ENCODE data around the gene USP25.
"Not testable (repeated sequence)": the region's sequence is repeated elsewhere in the genome, so short reads cannot be mapped to it uniquely, and the experiment has no call there.

USP25 gene

GRCh38 chr21:15732996-15733329, 3.2 kb downstream of the USP25 start:
- Histone ChIP-seq H2BK15ac (replicated peaks; ENCODE audit: low read depth) (no peak overlapping the region), H3K56ac (ENCODE audit: low read length) (no peak overlapping the region), H3K4me2 (ENCODE audit: low read length) (no peak overlapping the region), H3K4me1 (ENCODE audit: control insufficient read depth, low read depth, low read length) (no peaks in the 10 kb centered on the region), H3K4ac (ENCODE audit: low read depth, low read length) (no peak overlapping the region), H3K27ac (ENCODE audit: low read depth, low read length) (no peak overlapping the region), H3K36me3 (ENCODE audit: control insufficient read depth, insufficient read depth, low read length) (no peaks in the 10 kb centered on the region), H3K18ac (ENCODE audit: low read length) (no peak overlapping the region), H2BK120ac (ENCODE audit: low read depth, low read length) (no peak overlapping the region), H3K79me2 (ENCODE audit: control insufficient read depth, insufficient read depth, low read length) (peaks cover 38% of the 10 kb centered on the region), H3K79me1 (ENCODE audit: low read length) (no peaks in the 10 kb centered on the region), H4K8ac (ENCODE audit: low read depth, low read length) (no peak overlapping the region), H3K9ac (ENCODE audit: low read length) (no peak overlapping the region), H3K27me3 (ENCODE audit: insufficient read depth, low read length, poor library complexity) (no peaks in the 10 kb centered on the region), H3K4me3 (ENCODE audit: low read length) (no peak overlapping the region), H2BK5ac (ENCODE audit: low read length) (no peak overlapping the region), H2AK5ac (ENCODE audit: low read length) (no peak overlapping the region), H3K23ac (ENCODE audit: low read length) (no peak overlapping the region), H4K5ac (ENCODE audit: low read length) (no peak overlapping the region)
- no CpG with 5 or more reads among the region's 3 CpGs for WGBS (ENCODE audit: extremely low coverage, insufficient coverage, low lambda C conversion rate)
- DNase-seq, result no peak

GRCh38 chr21:15735409-15735808, 5.6 kb downstream of the USP25 start:
- Histone ChIP-seq H3K56ac (ENCODE audit: low read length) (no peak overlapping the region), H4K5ac (ENCODE audit: low read length) (no peak overlapping the region), H3K9ac (ENCODE audit: low read length) (no peak overlapping the region), H4K8ac (ENCODE audit: low read depth, low read length) (no peak overlapping the region), H3K4me1 (ENCODE audit: control insufficient read depth, low read depth, low read length) (peaks cover 5% of the 10 kb centered on the region), H2BK15ac (replicated peaks; ENCODE audit: low read depth) (no peak overlapping the region), H3K79me1 (ENCODE audit: low read length) (peaks cover 3% of the 10 kb centered on the region), H2BK5ac (ENCODE audit: low read length) (no peak overlapping the region), H2AK5ac (ENCODE audit: low read length) (no peak overlapping the region), H3K4me2 (ENCODE audit: low read length) (no peak overlapping the region), H3K4me3 (ENCODE audit: low read length) (no peak overlapping the region), H3K4ac (ENCODE audit: low read depth, low read length) (no peak overlapping the region), H3K36me3 (ENCODE audit: control insufficient read depth, insufficient read depth, low read length) (no peaks in the 10 kb centered on the region), H3K79me2 (ENCODE audit: control insufficient read depth, insufficient read depth, low read length) (peaks cover 52% of the 10 kb centered on the region), H3K23ac (ENCODE audit: low read length) (no peak overlapping the region), H2BK120ac (ENCODE audit: low read depth, low read length) (no peak overlapping the region), H3K27me3 (ENCODE audit: insufficient read depth, low read length, poor library complexity) (no peaks in the 10 kb centered on the region), H3K27ac (ENCODE audit: low read depth, low read length) (no peak overlapping the region), H3K18ac (ENCODE audit: low read length) (no peak overlapping the region)
- peak; percentile 41 for DNase-seq
- no CpG with 5 or more reads among the region's 2 CpGs for WGBS (ENCODE audit: extremely low coverage, insufficient coverage, low lambda C conversion rate)

GRCh38 chr21:15735931-15736330, 6.1 kb downstream of the USP25 start:
- H2BK120ac ChIP-seq (ENCODE audit: low read depth, low read length); H3K56ac ChIP-seq (ENCODE audit: low read length); H3K4me1 ChIP-seq (ENCODE audit: control insufficient read depth, low read depth, low read length); H3K18ac ChIP-seq (ENCODE audit: low read length); H3K23ac ChIP-seq (ENCODE audit: low read length); H3K27me3 ChIP-seq (ENCODE audit: insufficient read depth, low read length, poor library complexity); H3K4ac ChIP-seq (ENCODE audit: low read depth, low read length); H3K4me2 ChIP-seq (ENCODE audit: low read length); H3K4me3 ChIP-seq (ENCODE audit: low read length); H2AK5ac ChIP-seq (ENCODE audit: low read length); H2BK15ac ChIP-seq (replicated peaks; ENCODE audit: low read depth); H4K5ac ChIP-seq (ENCODE audit: low read length); H3K9ac ChIP-seq (ENCODE audit: low read length); H3K27ac ChIP-seq (ENCODE audit: low read depth, low read length); H4K8ac ChIP-seq (ENCODE audit: low read depth, low read length); H3K79me1 ChIP-seq (ENCODE audit: low read length); H2BK5ac ChIP-seq (ENCODE audit: low read length); H3K36me3 ChIP-seq (ENCODE audit: control insufficient read depth, insufficient read depth, low read length); DNase-seq: not testable (repeated sequence)
- peaks cover 52% of the 10 kb centered on the region for H3K79me2 ChIP-seq (ENCODE audit: control insufficient read depth, insufficient read depth, low read length)
- no CpG with 5 or more reads among the region's 4 CpGs for WGBS (ENCODE audit: extremely low coverage, insufficient coverage, low lambda C conversion rate)

- not testable (repeated sequence) for H2BK5ac ChIP-seq (ENCODE audit: low read length); H3K23ac ChIP-seq (ENCODE audit: low read length); H4K5ac ChIP-seq (ENCODE audit: low read length); H2AK5ac ChIP-seq (ENCODE audit: low read length); H3K9ac ChIP-seq (ENCODE audit: low read length); H3K4me2 ChIP-seq (ENCODE audit: low read length); H3K4ac ChIP-seq (ENCODE audit: low read depth, low read length); H4K8ac ChIP-seq (ENCODE audit: low read depth, low read length); H3K36me3 ChIP-seq (ENCODE audit: control insufficient read depth, insufficient read depth, low read length); H3K27ac ChIP-seq (ENCODE audit: low read depth, low read length); H2BK120ac ChIP-seq (ENCODE audit: low read depth, low read length); H3K4me3 ChIP-seq (ENCODE audit: low read length); H3K27me3 ChIP-seq (ENCODE audit: insufficient read depth, low read length, poor library complexity); H3K56ac ChIP-seq (ENCODE audit: low read length); H2BK15ac ChIP-seq (replicated peaks; ENCODE audit: low read depth)
- Histone ChIP-seq H3K79me1 (ENCODE audit: low read length) (peaks cover 13% of the 10 kb centered on the region), H3K4me1 (ENCODE audit: control insufficient read depth, low read depth, low read length) (peaks cover 11% of the 10 kb centered on the region), H3K18ac (ENCODE audit: low read length) (peak overlapping the region; percentile 14), H3K79me2 (ENCODE audit: control insufficient read depth, insufficient read depth, low read length) (peaks cover 60% of the 10 kb centered on the region)
- WGBS (ENCODE audit: extremely low coverage, insufficient coverage, low lambda C conversion rate), result no CpG with 5 or more reads among the region's 10 CpGs
- peak; percentile 69 for DNase-seq
Observed at GRCh38 chr21:15738779-15739178, 9.0 kb downstream of the USP25 start.

- Histone ChIP-seq H3K79me1 (ENCODE audit: low read length) (peaks cover 15% of the 10 kb centered on the region), H2BK120ac (ENCODE audit: low read depth, low read length) (no peak overlapping the region), H3K27ac (ENCODE audit: low read depth, low read length) (no peak overlapping the region), H3K4me3 (ENCODE audit: low read length) (no peak overlapping the region), H4K5ac (ENCODE audit: low read length) (no peak overlapping the region), H4K8ac (ENCODE audit: low read depth, low read length) (no peak overlapping the region), H3K79me2 (ENCODE audit: control insufficient read depth, insufficient read depth, low read length) (peaks cover 65% of the 10 kb centered on the region), H3K9ac (ENCODE audit: low read length) (no peak overlapping the region), H3K56ac (ENCODE audit: low read length) (no peak overlapping the region), H3K36me3 (ENCODE audit: control insufficient read depth, insufficient read depth, low read length) (no peaks in the 10 kb centered on the region), H2BK5ac (ENCODE audit: low read length) (no peak overlapping the region), H3K4ac (ENCODE audit: low read depth, low read length) (no peak overlapping the region), H2AK5ac (ENCODE audit: low read length) (no peak overlapping the region), H3K18ac (ENCODE audit: low read length) (no peak overlapping the region), H3K4me1 (ENCODE audit: control insufficient read depth, low read depth, low read length) (peaks cover 11% of the 10 kb centered on the region), H3K27me3 (ENCODE audit: insufficient read depth, low read length, poor library complexity) (no peaks in the 10 kb centered on the region), H2BK15ac (replicated peaks; ENCODE audit: low read depth) (no peak overlapping the region), H3K23ac (ENCODE audit: low read length) (no peak overlapping the region), H3K4me2 (ENCODE audit: low read length) (no peak overlapping the region)
- DNase-seq, result no peak
- WGBS (ENCODE audit: extremely low coverage, insufficient coverage, low lambda C conversion rate), result no CpG with 5 or more reads among the region's 3 CpGs
Observed at GRCh38 chr21:15740383-15740782, 10.6 kb downstream of the USP25 start.

- peaks cover 68% of the 10 kb centered on the region for H3K79me2 ChIP-seq (ENCODE audit: control insufficient read depth, insufficient read depth, low read length)
- no peak overlapping the region for H2BK5ac ChIP-seq (ENCODE audit: low read length)
- H3K4me2 ChIP-seq (ENCODE audit: low read length), result no peak overlapping the region
- no peak for DNase-seq
- no peak overlapping the region for H3K4me3 ChIP-seq (ENCODE audit: low read length)
- no CpG with 5 or more reads among the region's 1 CpG for WGBS (ENCODE audit: extremely low coverage, insufficient coverage, low lambda C conversion rate)
- no peak overlapping the region for H3K56ac ChIP-seq (ENCODE audit: low read length)
- H3K79me1 ChIP-seq (ENCODE audit: low read length), result peaks cover 15% of the 10 kb centered on the region
- no peak overlapping the region for H3K18ac ChIP-seq (ENCODE audit: low read length)
- no peak overlapping the region for H2AK5ac ChIP-seq (ENCODE audit: low read length)
- H2BK120ac ChIP-seq (ENCODE audit: low read depth, low read length), result no peak overlapping the region
- no peak overlapping the region for H4K8ac ChIP-seq (ENCODE audit: low read depth, low read length)
- no peak overlapping the region for H3K23ac ChIP-seq (ENCODE audit: low read length)
- H3K27ac ChIP-seq (ENCODE audit: low read depth, low read length), result no peak overlapping the region
- H4K5ac ChIP-seq (ENCODE audit: low read length), result no peak overlapping the region
- H3K4ac ChIP-seq (ENCODE audit: low read depth, low read length), result no peak overlapping the region
- no peaks in the 10 kb centered on the region for H3K36me3 ChIP-seq (ENCODE audit: control insufficient read depth, insufficient read depth, low read length)
- no peak overlapping the region for H3K9ac ChIP-seq (ENCODE audit: low read length)
- peaks cover 11% of the 10 kb centered on the region for H3K4me1 ChIP-seq (ENCODE audit: control insufficient read depth, low read depth, low read length)
- H3K27me3 ChIP-seq (ENCODE audit: insufficient read depth, low read length, poor library complexity), result no peaks in the 10 kb centered on the region
- no peak overlapping the region for H2BK15ac ChIP-seq (replicated peaks; ENCODE audit: low read depth)
Observed at GRCh38 chr21:15741510-15741909, 11.7 kb downstream of the USP25 start.

Measured in mesendoderm (in vitro differentiated cells).